ENCODE data around the gene FUNDC1.

GRCh38 chrX:44484607-44485146 lies 58.0 kb downstream of the FUNDC1 start:
- TF ChIP-seq POLR2A (IDR thresholded peaks at IDR 0.05; ENCODE audit: borderline replicate concordance, extremely low read depth, insufficient read depth, insufficient read length) (no peak), JUND (IDR thresholded peaks at IDR 0.05) (no peak), REST (IDR thresholded peaks at IDR 0.05; ENCODE audit: low read depth) (no peak), RAD21 (IDR thresholded peaks at IDR 0.05; ENCODE audit: low read depth) (no peak), ATF3 (IDR thresholded peaks at IDR 0.05) (no peak), CTCF (IDR thresholded peaks at IDR 0.05 in 2 of 3, conservative IDR thresholded peaks at IDR 0.05 in 1 of 3; ENCODE audit: borderline replicate concordance in 1 of 3, insufficient read depth in 1 of 3, low read depth in 2 of 3, low read length in 2 of 3) (no peak), EZH2 (IDR thresholded peaks at IDR 0.05) (no peak), POLR2AphosphoS5 (IDR thresholded peaks at IDR 0.05; ENCODE audit: low read depth, low read length) (no peak), YY1 (IDR thresholded peaks at IDR 0.05; ENCODE audit: extremely low read depth, insufficient replicate concordance, low read depth, low read length) (no peak), MAX (IDR thresholded peaks at IDR 0.05) (no peak), TCF7L2 (IDR thresholded peaks at IDR 0.05; ENCODE audit: borderline replicate concordance, extremely low read depth, insufficient read depth, insufficient read length) (no peak)
